DND-41 (cell line): ENCODE measurements around the gene NPHP4.

Experiments used
- ATAC-seq: fragments of 200-7000 bp; cut with Tn5 transposase; 3 replicates; pipeline ENCODE4 v1.9.1; 2021; ENCODE audit warnings: low read depth; ENCODE audit not compliant: insufficient read depth
- DNase-seq: peaks from one replicate; pipeline ENCODE4 v3.0.0-alpha.2; 2020
- H2AFZ ChIP-seq: 2 replicates; pipeline ENCODE4 v1.6.0; 2012; ENCODE audit warnings: low read depth, low read length
- H3K27ac ChIP-seq: 2 replicates; pipeline ENCODE4 v1.5.1; 2012; ENCODE audit warnings: low read length, inconsistent platforms
- H3K27me3 ChIP-seq: fragments of 200-600 bp; sonication (generic); 2 replicates; pipeline ENCODE4 v1.6.0; 2012; ENCODE audit warnings: low read length, mild to moderate bottlenecking, inconsistent platforms; ENCODE audit not compliant: insufficient read depth, poor library complexity
- H3K36me3 ChIP-seq: 2 replicates; pipeline ENCODE4 v1.5.1; 2012; ENCODE audit warnings: low read length, inconsistent platforms; ENCODE audit not compliant: insufficient read depth
- H3K4me1 ChIP-seq: 2 replicates; pipeline ENCODE4 v1.5.1; 2012; ENCODE audit warnings: mild to moderate bottlenecking, low read length; ENCODE audit not compliant: insufficient read depth
- H3K4me2 ChIP-seq: 2 replicates; pipeline ENCODE4 v1.6.0; 2012; ENCODE audit warnings: mild to moderate bottlenecking, moderate library complexity, low read length, inconsistent platforms; ENCODE audit not compliant: insufficient read depth
- H3K4me3 ChIP-seq, 2 experiments: fragments of 200-600 bp in 1 of 2; shearing (Covaris generic) in 1 of 2; 2 replicates each; pipeline ENCODE4 v1.5.1; 2012 to 2016; ENCODE audit warnings: inconsistent platforms in 2 of 2, low read length in 2 of 2, mild to moderate bottlenecking in 2 of 2, low read depth in 1 of 2, moderate library complexity in 1 of 2
- H3K79me2 ChIP-seq: 2 replicates; pipeline ENCODE4 v1.6.0; 2012; ENCODE audit warnings: low read length, inconsistent platforms; ENCODE audit not compliant: insufficient read depth
- H3K9ac ChIP-seq: 2 replicates; pipeline ENCODE4 v1.6.0; 2012; ENCODE audit warnings: low read depth, mild to moderate bottlenecking, inconsistent platforms, low read length, moderate library complexity
- H3K9me3 ChIP-seq: 2 replicates; pipeline ENCODE4 v1.5.1; 2012; ENCODE audit warnings: low read length, moderate library complexity, mild to moderate bottlenecking, inconsistent platforms; ENCODE audit not compliant: insufficient read depth, severe bottlenecking
- H4K20me1 ChIP-seq: 2 replicates; pipeline ENCODE4 v1.6.0; 2012; ENCODE audit warnings: low read length; ENCODE audit not compliant: insufficient read depth
- CTCF ChIP-seq: IDR thresholded peaks from 2 replicates; pipeline ENCODE4 v1.5.1; 2012; ENCODE audit warnings: borderline replicate concordance, low read length, moderate library complexity, mild to moderate bottlenecking; ENCODE audit not compliant: poor library complexity, severe bottlenecking; ENCODE audit errors: extremely low read depth
- EZH2 ChIP-seq: IDR thresholded peaks from 3 replicates; pipeline ENCODE4 v1.6.1; 2012; ENCODE audit warnings: borderline replicate concordance, low read depth, mild to moderate bottlenecking, moderate library complexity, low read length, inconsistent platforms; ENCODE audit not compliant: severe bottlenecking

Gene NPHP4

DNA sequence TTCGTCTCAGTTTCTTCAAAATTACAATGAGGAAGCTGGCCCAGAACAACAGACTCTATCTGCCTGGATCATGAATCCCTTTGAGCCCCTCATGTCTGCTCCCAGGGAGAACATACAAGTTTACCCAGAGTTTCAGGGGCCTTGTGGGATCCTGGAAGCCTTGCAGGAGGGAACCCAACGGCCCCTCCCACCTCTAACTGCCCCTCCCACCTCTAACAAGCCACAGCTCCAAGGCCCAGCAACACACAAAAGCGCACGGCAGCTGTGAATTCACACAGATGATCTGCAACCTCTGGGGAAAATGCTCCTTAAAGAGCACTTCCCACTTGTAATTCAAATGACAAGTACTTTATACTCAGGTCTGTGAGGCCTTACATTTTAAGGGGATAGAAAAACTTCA is 113.3 kb downstream of the NPHP4 start:
- TF ChIP-seq CTCF (no peak), EZH2 (no peak)
- ATAC-seq (no peak), DNase-seq (no peak)
- Histone ChIP-seq H3K27ac (no peak overlapping the region), H3K4me2 (no peak overlapping the region), H3K79me2 (no peaks in the 10 kb centered on the region), H3K4me1 (no peaks in the 10 kb centered on the region), H3K4me3 (no peak overlapping the region), H3K27me3 (no peaks in the 10 kb centered on the region), H2AFZ (no peak overlapping the region), H3K36me3 (peaks cover 76% of the 10 kb centered on the region), H3K9me3 (no peaks in the 10 kb centered on the region), H3K9ac (no peak overlapping the region), H4K20me1 (peaks cover 27% of the 10 kb centered on the region)

DNA sequence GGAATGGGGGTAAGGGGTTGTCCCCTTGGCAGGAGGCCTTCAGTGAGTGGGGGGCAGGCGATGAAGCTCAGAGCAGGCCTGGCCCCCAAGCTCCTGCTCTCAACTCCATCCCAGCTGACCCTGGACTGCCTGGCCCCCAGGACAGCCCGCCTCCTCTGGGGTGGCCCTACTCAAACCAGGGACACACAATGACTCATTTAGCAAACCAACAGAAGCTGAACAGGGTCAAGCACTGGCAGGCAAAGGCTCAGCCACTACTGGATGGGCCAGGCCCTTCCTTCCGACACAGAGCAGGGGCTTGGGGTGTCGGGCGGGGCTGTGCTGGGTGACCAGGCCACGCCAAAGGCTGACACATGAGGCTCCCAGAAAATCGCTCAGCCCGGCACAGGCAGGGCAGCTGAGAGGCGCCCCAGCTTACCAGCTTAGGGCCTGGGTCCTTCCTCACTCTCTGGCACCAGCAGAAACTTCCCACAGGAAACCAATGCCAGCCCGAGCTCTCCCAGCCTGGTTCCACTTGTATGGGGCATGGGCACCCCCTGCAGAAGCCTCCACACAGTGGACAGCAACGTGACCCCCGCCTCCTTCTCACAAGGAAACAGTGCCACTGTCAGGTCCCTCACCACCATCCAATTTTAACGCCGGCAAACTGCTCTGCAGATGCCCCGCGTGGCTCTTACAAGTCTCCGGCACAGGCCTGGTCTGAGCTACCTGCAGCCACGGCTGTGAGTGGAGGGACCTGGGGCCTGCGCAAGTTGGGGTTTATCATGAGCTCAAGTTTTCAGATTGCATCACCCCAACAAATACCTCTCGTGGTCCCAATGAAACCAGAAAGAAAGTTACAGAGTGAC is 114.3 kb downstream of the NPHP4 start:
- H3K4me1 ChIP-seq, result no peaks in the 10 kb centered on the region
- no peaks in the 10 kb centered on the region for H3K9me3 ChIP-seq
- DNase-seq (no peak), ATAC-seq (no peak)
- H3K27me3 ChIP-seq, result no peaks in the 10 kb centered on the region
- TF ChIP-seq CTCF, result no peak
- no peak for TF ChIP-seq EZH2
- H3K27ac ChIP-seq, result no peak overlapping the region
- H3K9ac ChIP-seq, result no peak overlapping the region
- H4K20me1 ChIP-seq, result peaks cover 23% of the 10 kb centered on the region; the same call in 1 of the 2 replicates
- no peaks in the 10 kb centered on the region for H3K79me2 ChIP-seq
- H3K4me2 ChIP-seq, result no peak overlapping the region
- H3K36me3 ChIP-seq, result peaks cover 82% of the 10 kb centered on the region
- no peak overlapping the region for H3K4me3 ChIP-seq
- no peak overlapping the region for H2AFZ ChIP-seq

GRCh38 chr1:5877001-5877400 is 115.2 kb downstream of the NPHP4 start:
- no peak for DNase-seq
- H3K27me3 ChIP-seq, result no peaks in the 10 kb centered on the region
- no peaks in the 10 kb centered on the region for H3K4me1 ChIP-seq
- H3K9me3 ChIP-seq, result no peaks in the 10 kb centered on the region
- peaks cover 90% of the 10 kb centered on the region for H3K36me3 ChIP-seq
- no peak overlapping the region for H3K4me2 ChIP-seq
- H3K9ac ChIP-seq, result no peak overlapping the region
- no peak overlapping the region for H2AFZ ChIP-seq
- no peak overlapping the region for H3K4me3 ChIP-seq
- peaks cover 18% of the 10 kb centered on the region; the same call in 1 of the 2 replicates for H4K20me1 ChIP-seq
- TF ChIP-seq CTCF, result no peak
- TF ChIP-seq EZH2, result no peak
- no peak overlapping the region for H3K27ac ChIP-seq
- H3K79me2 ChIP-seq, result no peaks in the 10 kb centered on the region
- no peak for ATAC-seq
